ENCODE measurements around the gene TPM1. TPM values are rescaled to one million over a fixed set of nuclear protein-coding genes. Genes with fewer than 3 reads are reported as not detected.

TPM1 gene
- total and polyA plus RNA-seq, 9 of the 15 experiments (the other 6 are each of a cell fraction or from before 2014, with no cell fraction given) = 8.1 to 53.9 (median 43.1) TPM

DNA sequence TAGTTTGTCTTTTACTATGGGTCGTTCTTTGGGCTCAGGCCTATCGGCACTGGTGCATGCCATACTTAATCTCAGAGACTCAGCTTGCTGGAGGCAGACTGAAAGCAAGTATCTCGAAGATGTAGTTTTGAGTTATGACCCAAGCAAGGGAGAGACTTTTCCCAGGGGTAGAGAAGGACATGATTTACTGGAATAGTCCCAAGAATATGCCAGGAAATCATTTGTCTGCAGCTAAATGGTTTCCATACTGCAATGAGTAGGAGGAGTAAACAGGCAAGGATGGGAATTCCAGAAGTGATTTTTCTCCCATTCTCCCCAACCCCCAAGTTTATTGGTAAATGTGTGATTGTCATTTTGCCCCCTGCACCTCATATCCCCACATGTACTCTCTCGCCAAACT is 43.7 kb downstream of the TPM1 start (continued):
- TF ChIP-seq, protein P1, sequence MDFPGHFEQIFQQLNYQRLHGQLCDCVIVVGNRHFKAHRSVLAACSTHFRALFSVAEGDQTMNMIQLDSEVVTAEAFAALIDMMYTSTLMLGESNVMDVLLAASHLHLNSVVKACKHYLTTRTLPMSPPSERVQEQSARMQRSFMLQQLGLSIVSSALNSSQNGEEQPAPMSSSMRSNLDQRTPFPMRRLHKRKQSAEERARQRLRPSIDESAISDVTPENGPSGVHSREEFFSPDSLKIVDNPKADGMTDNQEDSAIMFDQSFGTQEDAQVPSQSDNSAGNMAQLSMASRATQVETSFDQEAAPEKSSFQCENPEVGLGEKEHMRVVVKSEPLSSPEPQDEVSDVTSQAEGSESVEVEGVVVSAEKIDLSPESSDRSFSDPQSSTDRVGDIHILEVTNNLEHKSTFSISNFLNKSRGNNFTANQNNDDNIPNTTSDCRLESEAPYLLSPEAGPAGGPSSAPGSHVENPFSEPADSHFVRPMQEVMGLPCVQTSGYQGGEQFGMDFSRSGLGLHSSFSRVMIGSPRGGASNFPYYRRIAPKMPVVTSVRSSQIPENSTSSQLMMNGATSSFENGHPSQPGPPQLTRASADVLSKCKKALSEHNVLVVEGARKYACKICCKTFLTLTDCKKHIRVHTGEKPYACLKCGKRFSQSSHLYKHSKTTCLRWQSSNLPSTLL (IDR thresholded peaks at IDR 0.05) = no peak
- TF ChIP-seq, protein P2, sequence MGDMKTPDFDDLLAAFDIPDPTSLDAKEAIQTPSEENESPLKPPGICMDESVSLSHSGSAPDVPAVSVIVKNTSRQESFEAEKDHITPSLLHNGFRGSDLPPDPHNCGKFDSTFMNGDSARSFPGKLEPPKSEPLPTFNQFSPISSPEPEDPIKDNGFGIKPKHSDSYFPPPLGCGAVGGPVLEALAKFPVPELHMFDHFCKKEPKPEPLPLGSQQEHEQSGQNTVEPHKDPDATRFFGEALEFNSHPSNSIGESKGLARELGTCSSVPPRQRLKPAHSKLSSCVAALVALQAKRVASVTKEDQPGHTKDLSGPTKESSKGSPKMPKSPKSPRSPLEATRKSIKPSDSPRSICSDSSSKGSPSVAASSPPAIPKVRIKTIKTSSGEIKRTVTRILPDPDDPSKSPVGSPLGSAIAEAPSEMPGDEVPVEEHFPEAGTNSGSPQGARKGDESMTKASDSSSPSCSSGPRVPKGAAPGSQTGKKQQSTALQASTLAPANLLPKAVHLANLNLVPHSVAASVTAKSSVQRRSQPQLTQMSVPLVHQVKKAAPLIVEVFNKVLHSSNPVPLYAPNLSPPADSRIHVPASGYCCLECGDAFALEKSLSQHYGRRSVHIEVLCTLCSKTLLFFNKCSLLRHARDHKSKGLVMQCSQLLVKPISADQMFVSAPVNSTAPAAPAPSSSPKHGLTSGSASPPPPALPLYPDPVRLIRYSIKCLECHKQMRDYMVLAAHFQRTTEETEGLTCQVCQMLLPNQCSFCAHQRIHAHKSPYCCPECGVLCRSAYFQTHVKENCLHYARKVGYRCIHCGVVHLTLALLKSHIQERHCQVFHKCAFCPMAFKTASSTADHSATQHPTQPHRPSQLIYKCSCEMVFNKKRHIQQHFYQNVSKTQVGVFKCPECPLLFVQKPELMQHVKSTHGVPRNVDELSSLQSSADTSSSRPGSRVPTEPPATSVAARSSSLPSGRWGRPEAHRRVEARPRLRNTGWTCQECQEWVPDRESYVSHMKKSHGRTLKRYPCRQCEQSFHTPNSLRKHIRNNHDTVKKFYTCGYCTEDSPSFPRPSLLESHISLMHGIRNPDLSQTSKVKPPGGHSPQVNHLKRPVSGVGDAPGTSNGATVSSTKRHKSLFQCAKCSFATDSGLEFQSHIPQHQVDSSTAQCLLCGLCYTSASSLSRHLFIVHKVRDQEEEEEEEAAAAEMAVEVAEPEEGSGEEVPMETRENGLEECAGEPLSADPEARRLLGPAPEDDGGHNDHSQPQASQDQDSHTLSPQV (IDR thresholded peaks at IDR 0.05) = no peak

DNA sequence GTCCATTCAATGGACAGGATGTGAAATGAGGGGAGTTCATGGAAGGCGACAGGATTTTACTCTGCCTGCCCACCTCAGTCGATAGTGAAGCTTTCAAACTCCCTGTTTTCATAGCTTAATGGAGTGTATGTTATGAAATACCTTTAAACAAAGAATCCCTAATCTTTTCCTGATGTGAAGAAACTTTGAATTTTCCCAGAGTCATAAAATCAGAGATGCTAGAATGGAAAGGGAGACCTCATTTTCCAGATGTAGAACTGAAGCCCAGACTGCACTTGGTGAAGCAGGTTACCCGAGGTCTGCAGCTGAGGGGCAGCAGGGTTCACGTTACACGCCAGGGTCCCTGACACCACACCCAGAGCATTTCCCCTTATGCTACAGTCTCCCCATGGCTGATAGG is 44.4 kb downstream of the TPM1 start:
- no peaks in the 10 kb centered on the region for H4K20me1 ChIP-seq (replicated peaks; ENCODE audit: control insufficient read depth, insufficient read depth, low read length)
- 20% methylated on average over 5 of the region's 5 CpGs for WGBS (ENCODE audit: insufficient coverage, low coverage, missing lambda C conversion rate)
- CTCF ChIA-PET (ENCODE audit: low intra/inter-chr PET ratio) = no interaction called here
- no peak for DNase-seq (ENCODE audit: extremely low read depth in 1 of 4, low spot score in 3 of 4)
- in situ Hi-C loops (cut with MboI) (no loop called here), intact Hi-C loops (cut with micrococcal nuclease) (no loop called here)
- no peak for ATAC-seq
- H3K4me1 ChIP-seq (replicated peaks in 1 of 2; ENCODE audit: control insufficient read depth in 2 of 2, insufficient read depth in 2 of 2, low read length in 2 of 2) = peaks cover 4 to 11% of the 10 kb centered on the region in 2 experiments; a peak in 4 of 5 replicates
- POLR2A ChIA-PET = interaction anchor here (0.6 to 1.3 kb wide), 5 partner anchors 9 to 863 kb away, joined by 3 to 8 read pairs (median 3); no protein-coding TSS in a partner anchor
- no peak for FAIRE-seq
- H2AFZ ChIP-seq (ENCODE audit: low read depth, low read length) = 0 out of 2 replicates have a peak overlapping the region, but pooled peaks have one; percentile 40
- no peaks in the 10 kb centered on the region for H3K36me3 ChIP-seq (ENCODE audit: control insufficient read depth, insufficient read depth, low read length)
- 0 out of 5 replicates have a peak, but pooled peaks cover 0 to 3% of the 10 kb centered on the region in 2 experiments for H3K27me3 ChIP-seq (ENCODE audit: control insufficient read depth in 2 of 2, insufficient read depth in 2 of 2, low read length in 2 of 2)
- no peak overlapping the region for H3K4me3 ChIP-seq
- BruUV-seq (replicated peaks) = no TSS peak
- no peak overlapping the region for H3K9ac ChIP-seq (ENCODE audit: insufficient read depth in 1 of 2, low read depth in 2 of 2, low read length in 2 of 2)
- H3K9me3 ChIP-seq (replicated peaks; ENCODE audit: control insufficient read depth, insufficient read depth, low read depth, low read length) = no peaks in the 10 kb centered on the region
- no peak overlapping the region for H3K27ac ChIP-seq (ENCODE audit: extremely low read depth, low read depth, low read length)
- H3K9me1 ChIP-seq (ENCODE audit: control insufficient read depth, insufficient read depth, low read length) = no peaks in the 10 kb centered on the region
- H3K79me2 ChIP-seq (ENCODE audit: control insufficient read depth, insufficient read depth, low read length) = no peaks in the 10 kb centered on the region
- no peak overlapping the region for H3K4me2 ChIP-seq (ENCODE audit: insufficient read depth, low read length)
- TF ChIP-seq KHSRP (IDR thresholded peaks at IDR 0.05) (no peak), EP300 (IDR thresholded peaks at IDR 0.05; ENCODE audit: low read length) (no peak), ZNF384 (IDR thresholded peaks at IDR 0.05; ENCODE audit: low read depth, low read length) (no peak), ZNF778 (CRISPR knock-in tag; IDR thresholded peaks at IDR 0.05) (no peak), ZNF274 (IDR thresholded peaks at IDR 0.05; ENCODE audit: borderline replicate concordance, low read depth, low read length) (no peak), ADNP (tag; IDR thresholded peaks at IDR 0.05) (no peak), DACH1 (IDR thresholded peaks at IDR 0.05; ENCODE audit: partially characterized antibody) (no peak), ZNF57 (CRISPR knock-in tag; IDR thresholded peaks at IDR 0.05) (no peak), PCBP2 (IDR thresholded peaks at IDR 0.05; ENCODE audit: low read depth, low read length, poor library complexity, severe bottlenecking) (no peak), STAT5B (CRISPR knock-in tag; IDR thresholded peaks at IDR 0.05) (no peak), CREM (IDR thresholded peaks at IDR 0.05; ENCODE audit: low read depth) (no peak)
